Liver (tissue), 3 donors: ENCODE data around the gene PDE3A.

ENCODE experiments used
- CTCF ChIP-seq: fragments of 150-350 bp; IDR thresholded peaks from 2 replicates; pipeline ENCODE4 v1.5.1; 2017; ENCODE audit warnings: improper control_type of control experiment, low read depth, low read length; ENCODE audit not compliant: missing input control
- FOXA1 ChIP-seq: IDR thresholded peaks from 2 replicates; pipeline ENCODE4 v1.6.1; 2016; ENCODE audit warnings: antibody characterized with exemption
- HNF4G ChIP-seq: IDR thresholded peaks from 2 replicates; pipeline ENCODE4 v1.6.1; 2016; ENCODE audit warnings: antibody characterized with exemption
- JUND ChIP-seq, 2 donors: IDR thresholded peaks; 2 replicates each; pipeline ENCODE4 v1.6.1; 2016; ENCODE audit warnings: antibody characterized with exemption in 2 of 2
- NR2F2 ChIP-seq: IDR thresholded peaks from 2 replicates; pipeline ENCODE4 v1.6.1; 2016; ENCODE audit warnings: antibody characterized with exemption
- RAD21 ChIP-seq, 2 donors: IDR thresholded peaks; 2 replicates each; pipeline ENCODE4 v1.6.1; 2016; ENCODE audit warnings: antibody characterized with exemption in 2 of 2, mild to moderate bottlenecking in 2 of 2
- YY1 ChIP-seq: IDR thresholded peaks from 2 replicates; pipeline ENCODE4 v1.6.1; 2016; ENCODE audit warnings: antibody characterized with exemption, mild to moderate bottlenecking
- ZBTB33 ChIP-seq: IDR thresholded peaks from 2 replicates; pipeline ENCODE4 v1.6.1; 2016; ENCODE audit warnings: antibody characterized with exemption
- donor health status: healthy.
- donor health status: healthy.

- TF ChIP-seq CTCF (no peak), YY1 (no peak), FOXA1 (no peak), ZBTB33 (no peak), RAD21 (IDR thresholded peaks at IDR 0.05) (no peak), NR2F2 (no peak), JUND (IDR thresholded peaks at IDR 0.05) (no peak), HNF4G (no peak)
Observed at GRCh38 chr12:20368114-20368650, at the start of gene PDE3A.
